GM23338 (cell line): Measurements from ENCODE around the gene GDF11.

Source experiments
- CREB1 ChIP-seq: fragments of 250-450 bp; sonication (Bioruptor Pico); IDR thresholded peaks from 2 replicates; pipeline ENCODE4 v1.5.0; 2020; ENCODE audit warnings: low read depth, mild to moderate bottlenecking, moderate library complexity
- CTCF ChIP-seq, 2 experiments: fragments of 200-600 bp in 1 of 2; sonication (generic) in 1 of 2; conservative IDR thresholded peaks; 2 replicates each; pipeline versions ENCODE4 v1.5.1 to v1.6.1; 2016 to 2017; ENCODE audit warnings: antibody characterized with exemption in 2 of 2, low read depth in 2 of 2, mild to moderate bottlenecking in 2 of 2, moderate library complexity in 1 of 2
- ETS1 ChIP-seq: IDR thresholded peaks from 2 replicates; pipeline ENCODE4 v1.6.1; 2016; ENCODE audit warnings: antibody characterized with exemption
- EZH2 ChIP-seq: fragments of 200-600 bp; sonication (generic); IDR thresholded peaks from one replicate; pipeline ENCODE4 v1.8.0; 2017; ENCODE audit warnings: antibody characterized with exemption, mild to moderate bottlenecking, low read depth; ENCODE audit not compliant: unreplicated experiment
- EZH2phosphoT487 ChIP-seq: fragments of 200-600 bp; sonication (generic); IDR thresholded peaks from one replicate; pipeline ENCODE4 v1.8.1; 2018; ENCODE audit warnings: antibody characterized with exemption; ENCODE audit not compliant: unreplicated experiment
- JUNB ChIP-seq: IDR thresholded peaks from one replicate; pipeline ENCODE4 v1.6.1; 2016; ENCODE audit warnings: antibody characterized with exemption; ENCODE audit not compliant: unreplicated experiment
- NANOG ChIP-seq: IDR thresholded peaks from 2 replicates; pipeline ENCODE4 v1.6.1; 2016; ENCODE audit warnings: antibody characterized with exemption, borderline replicate concordance
- POLR2AphosphoS5 ChIP-seq: IDR thresholded peaks from 2 replicates; pipeline ENCODE4 v1.6.1; 2016; ENCODE audit warnings: antibody characterized with exemption, low read depth
- REST ChIP-seq: IDR thresholded peaks from one replicate; pipeline ENCODE4 v1.6.1; 2018; ENCODE audit warnings: antibody characterized with exemption; ENCODE audit not compliant: unreplicated experiment
- STAT1 ChIP-seq: IDR thresholded peaks from one replicate; pipeline ENCODE4 v1.6.1; 2016; ENCODE audit warnings: antibody characterized with exemption; ENCODE audit not compliant: unreplicated experiment
- ZNF114 ChIP-seq: fragments of 250-450 bp; sonication (Bioruptor Pico); IDR thresholded peaks from 2 replicates; pipeline ENCODE4 v1.5.0; 2020; ENCODE audit warnings: mild to moderate bottlenecking, moderate library complexity

GRCh38 chr12:55724226-55724939 is 18.5 kb upstream of the GDF11 start:
- TF ChIP-seq CTCF (conservative IDR thresholded peaks at IDR 0.05; ENCODE audit: low read depth in 2 of 2) = peak; percentile 72 to 87
- TF ChIP-seq EZH2 = no peak
- no peak for TF ChIP-seq NANOG
- no peak for TF ChIP-seq JUNB
- TF ChIP-seq POLR2AphosphoS5 = no peak
- no peak for TF ChIP-seq EZH2phosphoT487
- no peak for TF ChIP-seq STAT1
- TF ChIP-seq REST = no peak
- no peak for TF ChIP-seq CREB1 (CRISPR knock-in tag)
- TF ChIP-seq ZNF114 = no peak
- TF ChIP-seq ETS1 = no peak
